GM18519 (cell line): ENCODE results near the gene PPP1CC.
"Not testable (repeated sequence)": the region's sequence is repeated elsewhere in the genome, so short reads cannot be mapped to it uniquely, and the experiment has no call there.

Source experiments
- ATAC-seq: cut with Tn5 transposase; IDR thresholded peaks from one replicate; pipeline ENCODE4 v1.9.1; 2021; ENCODE audit warnings: mild to moderate bottlenecking, moderate library complexity; ENCODE audit not compliant: unreplicated experiment, low FRiP score

The PPP1CC gene

GRCh38 chr12:110726708-110727369, 15.9 kb downstream of the PPP1CC start:
- ATAC-seq, result no peak

- no peak for ATAC-seq
Measured at GRCh38 chr12:110726028-110726427, 16.7 kb downstream of the PPP1CC start.

GRCh38 chr12:110725267-110725666, 17.4 kb downstream of the PPP1CC start:
- no peak for ATAC-seq

- ATAC-seq, result not testable (repeated sequence)
Measured at GRCh38 chr12:110722892-110723291, 19.8 kb downstream of the PPP1CC start.

- no peak for ATAC-seq
Measured at GRCh38 chr12:110721570-110721969, 21.1 kb downstream of the PPP1CC start.

GRCh38 chr12:110720516-110720915, 22.2 kb downstream of the PPP1CC start:
- no peak for ATAC-seq

GRCh38 chr12:110718222-110718908, 24.3 kb downstream of the PPP1CC start:
- ATAC-seq, result no peak

GRCh38 chr12:110717037-110717436, 25.7 kb downstream of the PPP1CC start:
- ATAC-seq, result no peak

GRCh38 chr12:110708917-110709316, 33.8 kb downstream of the PPP1CC start:
- no peak for ATAC-seq

- no peak for ATAC-seq
Measured at GRCh38 chr12:110705309-110705708, 37.4 kb downstream of the PPP1CC start.

- ATAC-seq, result no peak
Measured at GRCh38 chr12:110704750-110705149, 37.9 kb downstream of the PPP1CC start.

- ATAC-seq, result no peak
Measured at GRCh38 chr12:110704231-110704630, 38.5 kb downstream of the PPP1CC start.

GRCh38 chr12:110702081-110702480, 40.6 kb downstream of the PPP1CC start:
- ATAC-seq, result no peak

GRCh38 chr12:110699591-110700445, 42.9 kb downstream of the PPP1CC start:
- no peak for ATAC-seq

- peak; percentile 65 for ATAC-seq
Measured at GRCh38 chr12:110698171-110698902, 44.4 kb downstream of the PPP1CC start.

- ATAC-seq, result no peak
Measured at GRCh38 chr12:110697236-110697635, 45.5 kb downstream of the PPP1CC start.

GRCh38 chr12:110696283-110696682, 46.4 kb downstream of the PPP1CC start:
- ATAC-seq, result no peak

- no peak for ATAC-seq
Measured at GRCh38 chr12:110694330-110694901, 48.3 kb downstream of the PPP1CC start.

- ATAC-seq, result no peak
Measured at GRCh38 chr12:110693731-110694130, 49.0 kb downstream of the PPP1CC start.

- no peak for ATAC-seq
Measured at GRCh38 chr12:110690127-110690430, 52.6 kb downstream of the PPP1CC start.
